ENCODE results near the gene CHI3L1. TPM values are rescaled to one million over a fixed set of nuclear protein-coding genes. Genes with fewer than 3 reads are reported as not detected.

The CHI3L1 gene
- polyA plus RNA-seq, 1 of the 3 experiments (the other 2 are of a cell fraction), result not detected

DNA sequence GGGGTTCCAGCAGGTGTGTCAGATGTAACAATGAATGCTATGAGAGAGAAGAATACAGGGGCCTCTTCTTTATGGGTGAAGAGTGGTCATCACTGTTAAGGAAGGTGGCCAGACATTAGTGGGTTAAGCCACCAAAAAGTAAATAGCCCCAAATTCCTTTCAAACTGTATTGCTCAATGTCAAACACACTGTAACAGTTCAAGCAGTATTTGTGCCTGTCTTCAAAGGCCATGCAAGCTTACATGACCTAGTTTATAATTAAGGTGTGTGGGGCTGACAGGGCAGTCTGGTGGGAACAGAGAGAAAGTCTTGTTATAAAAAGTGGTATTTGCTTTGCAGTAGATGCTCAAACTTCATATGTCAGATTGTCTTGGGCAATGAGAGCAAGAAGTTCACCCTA, 24.5 kb upstream of the CHI3L1 start:
- CTCF ChIA-PET, result interaction anchor here (21.7 to 23.6 kb wide), 2 partner anchors 88 to 171 kb away, joined by 454 to 602 read pairs; partner anchors contain the start of gene ADORA1
- no peak overlapping the region for H3K27ac ChIP-seq (ENCODE audit: low read depth in 2 of 2, low read length in 1 of 2)
- no peaks in the 10 kb centered on the region for H3K9me2 ChIP-seq
- H4K20me1 ChIP-seq (ENCODE audit: insufficient read depth), result no peaks in the 10 kb centered on the region
- H2AFZ ChIP-seq (ENCODE audit: low read depth), result no peak overlapping the region
- H3K4me3 ChIP-seq (ENCODE audit: low read depth in 2 of 2, low read length in 1 of 2), result no peak overlapping the region
- H3K36me3 ChIP-seq (replicated peaks in 1 of 2; ENCODE audit: control insufficient read depth in 1 of 2, insufficient read depth in 2 of 2, low read length in 1 of 2), result no peaks in the 10 kb centered on the region
- H3K9ac ChIP-seq, result no peak overlapping the region
- H3K4me2 ChIP-seq, result no peak overlapping the region
- no peak for DNase-seq
- TF ChIP-seq RFX5 (IDR thresholded peaks at IDR 0.05; ENCODE audit: low read length), result no peak
- no peak for TF ChIP-seq CHD2 (IDR thresholded peaks at IDR 0.05; ENCODE audit: low read length, partially characterized antibody)
- TF ChIP-seq RAD21 (IDR thresholded peaks at IDR 0.05; ENCODE audit: low read length), result no peak
- no peak for TF ChIP-seq FOXM1 (IDR thresholded peaks at IDR 0.05; ENCODE audit: low read depth)
- no peak for TF ChIP-seq POLR2AphosphoS5 (IDR thresholded peaks at IDR 0.05; ENCODE audit: low read depth, low read length)
- TF ChIP-seq ELF1 (IDR thresholded peaks at IDR 0.05), result no peak
- TF ChIP-seq, protein P1, sequence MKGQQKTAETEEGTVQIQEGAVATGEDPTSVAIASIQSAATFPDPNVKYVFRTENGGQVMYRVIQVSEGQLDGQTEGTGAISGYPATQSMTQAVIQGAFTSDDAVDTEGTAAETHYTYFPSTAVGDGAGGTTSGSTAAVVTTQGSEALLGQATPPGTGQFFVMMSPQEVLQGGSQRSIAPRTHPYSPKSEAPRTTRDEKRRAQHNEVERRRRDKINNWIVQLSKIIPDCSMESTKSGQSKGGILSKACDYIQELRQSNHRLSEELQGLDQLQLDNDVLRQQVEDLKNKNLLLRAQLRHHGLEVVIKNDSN (IDR thresholded peaks at IDR 0.05; ENCODE audit: borderline replicate concordance, low read depth), result no peak
- TF ChIP-seq, protein P2, sequence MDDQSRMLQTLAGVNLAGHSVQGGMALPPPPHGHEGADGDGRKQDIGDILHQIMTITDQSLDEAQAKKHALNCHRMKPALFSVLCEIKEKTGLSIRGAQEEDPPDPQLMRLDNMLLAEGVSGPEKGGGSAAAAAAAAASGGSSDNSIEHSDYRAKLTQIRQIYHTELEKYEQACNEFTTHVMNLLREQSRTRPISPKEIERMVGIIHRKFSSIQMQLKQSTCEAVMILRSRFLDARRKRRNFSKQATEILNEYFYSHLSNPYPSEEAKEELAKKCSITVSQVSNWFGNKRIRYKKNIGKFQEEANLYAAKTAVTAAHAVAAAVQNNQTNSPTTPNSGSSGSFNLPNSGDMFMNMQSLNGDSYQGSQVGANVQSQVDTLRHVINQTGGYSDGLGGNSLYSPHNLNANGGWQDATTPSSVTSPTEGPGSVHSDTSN (IDR thresholded peaks at IDR 0.05), result no peak
- TF ChIP-seq RCOR1 (IDR thresholded peaks at IDR 0.05; ENCODE audit: low read length), result no peak
- TF ChIP-seq, protein P3, sequence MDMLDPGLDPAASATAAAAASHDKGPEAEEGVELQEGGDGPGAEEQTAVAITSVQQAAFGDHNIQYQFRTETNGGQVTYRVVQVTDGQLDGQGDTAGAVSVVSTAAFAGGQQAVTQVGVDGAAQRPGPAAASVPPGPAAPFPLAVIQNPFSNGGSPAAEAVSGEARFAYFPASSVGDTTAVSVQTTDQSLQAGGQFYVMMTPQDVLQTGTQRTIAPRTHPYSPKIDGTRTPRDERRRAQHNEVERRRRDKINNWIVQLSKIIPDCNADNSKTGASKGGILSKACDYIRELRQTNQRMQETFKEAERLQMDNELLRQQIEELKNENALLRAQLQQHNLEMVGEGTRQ (IDR thresholded peaks at IDR 0.05; ENCODE audit: borderline replicate concordance, low read depth, low read length), result no peak
- TF ChIP-seq TAF1 (IDR thresholded peaks at IDR 0.05; ENCODE audit: borderline replicate concordance, low read depth, low read length), result no peak
- TF ChIP-seq, protein P4, sequence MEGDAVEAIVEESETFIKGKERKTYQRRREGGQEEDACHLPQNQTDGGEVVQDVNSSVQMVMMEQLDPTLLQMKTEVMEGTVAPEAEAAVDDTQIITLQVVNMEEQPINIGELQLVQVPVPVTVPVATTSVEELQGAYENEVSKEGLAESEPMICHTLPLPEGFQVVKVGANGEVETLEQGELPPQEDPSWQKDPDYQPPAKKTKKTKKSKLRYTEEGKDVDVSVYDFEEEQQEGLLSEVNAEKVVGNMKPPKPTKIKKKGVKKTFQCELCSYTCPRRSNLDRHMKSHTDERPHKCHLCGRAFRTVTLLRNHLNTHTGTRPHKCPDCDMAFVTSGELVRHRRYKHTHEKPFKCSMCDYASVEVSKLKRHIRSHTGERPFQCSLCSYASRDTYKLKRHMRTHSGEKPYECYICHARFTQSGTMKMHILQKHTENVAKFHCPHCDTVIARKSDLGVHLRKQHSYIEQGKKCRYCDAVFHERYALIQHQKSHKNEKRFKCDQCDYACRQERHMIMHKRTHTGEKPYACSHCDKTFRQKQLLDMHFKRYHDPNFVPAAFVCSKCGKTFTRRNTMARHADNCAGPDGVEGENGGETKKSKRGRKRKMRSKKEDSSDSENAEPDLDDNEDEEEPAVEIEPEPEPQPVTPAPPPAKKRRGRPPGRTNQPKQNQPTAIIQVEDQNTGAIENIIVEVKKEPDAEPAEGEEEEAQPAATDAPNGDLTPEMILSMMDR (IDR thresholded peaks at IDR 0.05), result no peak
- no peak for TF ChIP-seq JUND (IDR thresholded peaks at IDR 0.05)
- TF ChIP-seq, protein P5, sequence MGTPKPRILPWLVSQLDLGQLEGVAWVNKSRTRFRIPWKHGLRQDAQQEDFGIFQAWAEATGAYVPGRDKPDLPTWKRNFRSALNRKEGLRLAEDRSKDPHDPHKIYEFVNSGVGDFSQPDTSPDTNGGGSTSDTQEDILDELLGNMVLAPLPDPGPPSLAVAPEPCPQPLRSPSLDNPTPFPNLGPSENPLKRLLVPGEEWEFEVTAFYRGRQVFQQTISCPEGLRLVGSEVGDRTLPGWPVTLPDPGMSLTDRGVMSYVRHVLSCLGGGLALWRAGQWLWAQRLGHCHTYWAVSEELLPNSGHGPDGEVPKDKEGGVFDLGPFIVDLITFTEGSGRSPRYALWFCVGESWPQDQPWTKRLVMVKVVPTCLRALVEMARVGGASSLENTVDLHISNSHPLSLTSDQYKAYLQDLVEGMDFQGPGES (IDR thresholded peaks at IDR 0.05; ENCODE audit: low read depth, low read length), result no peak
- TF ChIP-seq, protein P6, sequence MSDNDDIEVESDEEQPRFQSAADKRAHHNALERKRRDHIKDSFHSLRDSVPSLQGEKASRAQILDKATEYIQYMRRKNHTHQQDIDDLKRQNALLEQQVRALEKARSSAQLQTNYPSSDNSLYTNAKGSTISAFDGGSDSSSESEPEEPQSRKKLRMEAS (IDR thresholded peaks at IDR 0.05; ENCODE audit: low read depth), result no peak
- no peak for TF ChIP-seq SIN3A (IDR thresholded peaks at IDR 0.05; ENCODE audit: borderline replicate concordance, low read depth, low read length)
- TF ChIP-seq YY1 (IDR thresholded peaks at IDR 0.05; ENCODE audit: low read depth), result no peak
- TF ChIP-seq NRF1 (IDR thresholded peaks at IDR 0.05; ENCODE audit: low read depth, low read length), result no peak
- no peaks in the 10 kb centered on the region for H3K79me2 ChIP-seq (ENCODE audit: insufficient read depth)
- H3K9me3 ChIP-seq, result no peaks in the 10 kb centered on the region
- POLR2A ChIA-PET, result no interaction called here
- H3F3A ChIP-seq (replicated peaks; ENCODE audit: insufficient read depth), result no peaks in the 10 kb centered on the region
- no peaks in the 10 kb centered on the region; the same call in 1 of the 2 replicates for H3K27me3 ChIP-seq (ENCODE audit: insufficient read depth)
- no peaks in the 10 kb centered on the region; a peak in 1 of 4 replicates for H3K4me1 ChIP-seq (ENCODE audit: control insufficient read depth in 1 of 2, insufficient read depth in 2 of 2, low read depth in 1 of 2, low read length in 1 of 2)

Data from SK-N-SH (cell line).